ENCODE data around the gene WEE1. TPM values are rescaled to one million over a fixed set of nuclear protein-coding genes. Genes with fewer than 3 reads are reported as not detected.
A peak's percentile ranks its signal among the peaks of the same experiment; 100 is the strongest.

WEE1 gene
- total and polyA plus RNA-seq, 10 of the 15 experiments (the other 5 are each of a cell fraction or from before 2014, with no cell fraction given), result 13.8 to 69.5 (median 45.4) TPM

GRCh38 chr11:9562716-9563115 lies 10.8 kb upstream of the WEE1 start:
- ChIA-PET CTCF (interaction anchor here (0.8 to 1.2 kb wide), 2 partner anchors 24 to 26 kb away, joined by 3 read pairs; no protein-coding TSS in a partner anchor), POLR2A (no interaction called here), SMC1A (ENCODE audit: uncharacterized antibody, unreplicated experiment) (interaction anchor here (0.8 to 1.3 kb wide), 3 partner anchors 13 to 200 kb away, joined by 3 to 4 read pairs (median 4); no protein-coding TSS in a partner anchor), RAD21 (ENCODE audit: unreplicated experiment) (no interaction called here)
- Histone ChIP-seq H3K4me1 (ENCODE audit: control insufficient read depth, insufficient read depth, low read length) (peaks cover 15% of the 10 kb centered on the region), H4K20me1 (ENCODE audit: control insufficient read depth, insufficient read depth) (no peaks in the 10 kb centered on the region), H3K4me2 (ENCODE audit: control insufficient read depth, insufficient read depth) (no peak overlapping the region), H3K9me3 (replicated peaks; ENCODE audit: control insufficient read depth, insufficient read depth, low read length) (peaks cover 2% of the 10 kb centered on the region), H3K9ac (ENCODE audit: control insufficient read depth, insufficient read depth, low read length) (no peak overlapping the region), H3K4me3 (no peak overlapping the region), H2AFZ (ENCODE audit: control insufficient read depth, low read depth, low read length) (no peak overlapping the region), H3K79me2 (ENCODE audit: control insufficient read depth, insufficient read depth, low read length) (no peaks in the 10 kb centered on the region), H3K27ac (ENCODE audit: control insufficient read depth, insufficient read depth) (no peak overlapping the region), H3K36me3 (ENCODE audit: control insufficient read depth in 2 of 2, insufficient read depth in 2 of 2, low read length in 1 of 2) (no peaks in the 10 kb centered on the region), H3K27me3 (replicated peaks in 1 of 2; ENCODE audit: control insufficient read depth in 2 of 2, insufficient read depth in 2 of 2, low read length in 1 of 2) (no peaks in the 10 kb centered on the region)
- in situ Hi-C loops (cut with MboI) (no loop called here), intact Hi-C loops (cut with micrococcal nuclease; ENCODE audit: unreplicated experiment) (no loop called here)
- FAIRE-seq (no peak), ATAC-seq (peak; percentile 54), DNase-seq (ENCODE audit: low read depth, low spot score) (no peak)
- BruUV-seq (replicated peaks), result no TSS peak
- no peak for TF ChIP-seq ZNF217 (IDR thresholded peaks at IDR 0.05)
- TF ChIP-seq ZBTB11 (CRISPR knock-in tag; IDR thresholded peaks at IDR 0.05), result no peak
- no peak for TF ChIP-seq POLR2A (IDR thresholded peaks at IDR 0.05; ENCODE audit: low read depth, low read length)
- TF ChIP-seq ZNF592 (IDR thresholded peaks at IDR 0.05), result no peak
- TF ChIP-seq FOXK2 (IDR thresholded peaks at IDR 0.05), result no peak
- TF ChIP-seq NFIC (IDR thresholded peaks at IDR 0.05; ENCODE audit: low read depth, low read length), result no peak
- no peak for TF ChIP-seq SIX5 (IDR thresholded peaks at IDR 0.05; ENCODE audit: low read depth, low read length, severe bottlenecking)
- TF ChIP-seq RAD51 (IDR thresholded peaks at IDR 0.05), result no peak
- no peak for TF ChIP-seq NFXL1 (IDR thresholded peaks at IDR 0.05; ENCODE audit: borderline replicate concordance)
- TF ChIP-seq CBFB (IDR thresholded peaks at IDR 0.05; ENCODE audit: low read depth), result no peak
- no peak for TF ChIP-seq CEBPZ (IDR thresholded peaks at IDR 0.05; ENCODE audit: low read depth, low read length)
- no peak for TF ChIP-seq E2F8 (IDR thresholded peaks at IDR 0.05; ENCODE audit: low read depth, partially characterized antibody)

Measured in GM12878 (cell line).